ENCODE results near the gene JRKL. TPM values are rescaled to one million over a fixed set of nuclear protein-coding genes. Genes with fewer than 3 reads are reported as not detected.

The JRKL gene
- polyA plus RNA-seq (ENCODE audit: insufficient read length in 3 of 3): 10 to 100 TPM; 22.0 to 26.9 (median 22.0) TPM
- long read RNA-seq, donor 1, partial matches to known transcripts: 0 of 1 reads
- long read RNA-seq, donor 1, other reads (novel, unspliced or antisense): 0 of 1 reads
- long read RNA-seq, donor 2, partial matches to known transcripts: 0 of 2 reads
- long read RNA-seq, donor 2, other reads (novel, unspliced or antisense): 0 of 2 reads
- long read RNA-seq, donor 3, transcript JRKL-201 (2 exons, 2,855 nt): major isoform, 6 of 37 reads
- long read RNA-seq, donor 3, partial matches to known transcripts: 31 of 37 reads
- long read RNA-seq, donor 3, other reads (novel, unspliced or antisense): 0 of 37 reads
- long read RNA-seq, donor 4, partial matches to known transcripts: 0 of 2 reads
- long read RNA-seq, donor 4, other reads (novel, unspliced or antisense): 0 of 2 reads
- long read RNA-seq, donor 5: 0 reads
- long read RNA-seq, donor 6, partial matches to known transcripts: 0 of 1 reads
- long read RNA-seq, donor 6, other reads (novel, unspliced or antisense): 0 of 1 reads
- long read RNA-seq, donor 7: 0 reads
- long read RNA-seq, donor 8: 0 reads
- long read RNA-seq, donor 9, partial matches to known transcripts: 0 of 2 reads
- long read RNA-seq, donor 9, other reads (novel, unspliced or antisense): 0 of 2 reads
- long read RNA-seq, donor 10, partial matches to known transcripts: 0 of 1 reads
- long read RNA-seq, donor 10, other reads (novel, unspliced or antisense): 0 of 1 reads
- long read RNA-seq, donor 11: 0 reads
- long read RNA-seq, donor 12, partial matches to known transcripts: 0 of 3 reads
- long read RNA-seq, donor 12, other reads (novel, unspliced or antisense): 0 of 3 reads
- long read RNA-seq, donor 13, partial matches to known transcripts: 0 of 1 reads
- long read RNA-seq, donor 13, other reads (novel, unspliced or antisense): 0 of 1 reads
- long read RNA-seq, donor 14: 0 reads
- long read RNA-seq, donor 15, partial matches to known transcripts: 0 of 3 reads
- long read RNA-seq, donor 15, other reads (novel, unspliced or antisense): 0 of 3 reads
- long read RNA-seq, donor 16, partial matches to known transcripts: 7 of 9 reads
- long read RNA-seq, donor 16, other reads (novel, unspliced or antisense): 0 of 9 reads

DNA sequence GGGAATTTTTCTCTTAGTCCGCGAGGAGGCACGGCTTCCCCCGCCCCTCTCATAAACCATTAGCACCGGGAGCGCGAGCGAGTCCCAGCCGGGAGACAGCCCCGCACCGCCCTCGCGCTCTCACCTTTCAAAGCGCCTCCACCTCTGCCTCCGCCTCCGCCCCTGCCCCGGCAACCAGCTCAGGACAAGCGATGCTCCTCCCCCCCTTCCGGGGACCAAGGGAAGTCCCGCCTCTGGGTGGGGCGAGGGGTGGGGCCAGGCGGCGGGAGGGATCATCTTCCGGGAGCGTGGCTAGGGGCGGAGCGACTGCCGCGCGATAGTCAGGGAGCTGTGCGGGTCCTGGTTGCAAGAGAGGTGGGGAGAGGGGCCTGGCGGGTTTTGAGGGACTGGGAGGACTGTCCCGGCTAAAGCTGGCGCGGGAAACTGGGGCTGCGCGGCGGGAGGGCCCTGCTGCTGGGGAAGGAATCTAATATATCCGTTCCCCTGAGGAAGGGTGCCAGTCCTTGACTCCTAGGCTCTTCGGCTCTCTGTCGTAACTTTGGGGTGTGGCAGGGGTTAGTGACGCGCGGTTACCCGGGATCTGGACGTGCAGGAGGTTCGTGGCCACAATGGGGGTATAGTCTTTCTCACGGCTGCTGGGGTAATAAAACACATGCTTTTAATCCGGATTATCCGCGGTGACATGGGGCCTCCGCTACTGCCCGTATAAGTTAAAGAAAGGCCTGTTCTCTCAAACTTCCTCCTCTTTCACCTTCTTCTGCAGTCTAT lies at the start of gene JRKL, which contains the start of gene CCDC82:
Gene JRKL, plus strand, starts transcription at position 294 of the 768 bp plus-strand sequence. CDS start 637 bp downstream, outside the sequence.
Gene CCDC82, minus strand, starts transcription at position 193 of the 768 bp plus-strand sequence. CDS start 5,165 bp downstream, outside the sequence.
- peak; percentile 97 for DNase-seq

DNA sequence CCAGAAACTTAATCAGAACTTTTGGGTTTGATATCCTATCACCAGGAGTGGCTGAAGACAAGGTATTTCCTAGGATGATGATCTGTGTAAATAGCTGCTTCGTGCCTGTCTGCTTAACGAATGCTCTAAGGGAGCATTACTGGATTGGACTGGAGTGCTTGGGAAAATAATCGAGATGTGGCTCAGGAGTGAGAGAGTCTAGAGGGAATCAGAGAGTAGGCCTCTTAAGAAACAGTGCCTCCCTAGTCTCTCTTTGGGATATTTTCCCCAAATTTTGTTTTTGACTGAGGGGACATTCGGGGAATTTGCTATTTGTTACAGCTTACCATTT lies 49.3 kb upstream of the JRKL start:
- DNase-seq: no peak

DNA sequence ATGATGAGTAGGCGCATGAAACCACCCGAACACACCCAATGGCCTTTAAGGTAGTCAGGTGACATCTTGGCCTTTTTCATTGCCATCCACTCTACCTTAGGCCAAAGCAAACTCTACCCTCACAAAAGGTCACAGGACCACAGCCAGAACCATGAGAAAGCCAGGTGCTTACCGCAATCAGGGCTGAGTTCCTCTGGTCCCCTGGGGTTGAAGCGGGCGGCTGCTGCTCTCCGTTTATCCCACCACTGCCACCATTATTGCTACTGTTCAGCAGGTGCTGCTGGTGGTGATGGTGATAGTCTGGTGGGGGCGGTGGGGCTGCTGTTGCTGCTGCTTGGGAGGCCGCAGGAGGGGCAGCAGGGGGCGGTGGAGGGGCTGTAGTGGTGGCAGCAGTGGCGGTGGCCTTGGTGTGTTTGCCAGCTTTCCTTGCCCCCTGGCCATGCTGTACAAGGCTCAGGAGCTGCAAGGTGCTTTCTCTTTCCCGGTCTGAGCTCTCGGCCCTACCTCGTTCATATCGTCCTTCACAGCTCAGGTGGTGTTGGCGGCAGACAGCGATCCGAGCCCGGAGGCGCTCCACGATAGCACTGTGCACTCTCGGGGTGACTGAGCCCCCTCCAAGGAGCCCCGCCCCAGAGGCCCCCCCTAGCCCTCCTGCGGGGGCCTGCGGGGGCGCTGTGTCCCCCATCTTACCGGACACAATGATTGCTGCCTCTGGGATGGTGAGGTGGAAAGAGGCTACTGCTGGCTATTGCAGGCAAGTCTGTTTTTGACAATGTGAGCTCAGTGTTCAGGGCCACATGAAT lies 48.4 kb upstream of the JRKL start:
- no peak for DNase-seq

DNA sequence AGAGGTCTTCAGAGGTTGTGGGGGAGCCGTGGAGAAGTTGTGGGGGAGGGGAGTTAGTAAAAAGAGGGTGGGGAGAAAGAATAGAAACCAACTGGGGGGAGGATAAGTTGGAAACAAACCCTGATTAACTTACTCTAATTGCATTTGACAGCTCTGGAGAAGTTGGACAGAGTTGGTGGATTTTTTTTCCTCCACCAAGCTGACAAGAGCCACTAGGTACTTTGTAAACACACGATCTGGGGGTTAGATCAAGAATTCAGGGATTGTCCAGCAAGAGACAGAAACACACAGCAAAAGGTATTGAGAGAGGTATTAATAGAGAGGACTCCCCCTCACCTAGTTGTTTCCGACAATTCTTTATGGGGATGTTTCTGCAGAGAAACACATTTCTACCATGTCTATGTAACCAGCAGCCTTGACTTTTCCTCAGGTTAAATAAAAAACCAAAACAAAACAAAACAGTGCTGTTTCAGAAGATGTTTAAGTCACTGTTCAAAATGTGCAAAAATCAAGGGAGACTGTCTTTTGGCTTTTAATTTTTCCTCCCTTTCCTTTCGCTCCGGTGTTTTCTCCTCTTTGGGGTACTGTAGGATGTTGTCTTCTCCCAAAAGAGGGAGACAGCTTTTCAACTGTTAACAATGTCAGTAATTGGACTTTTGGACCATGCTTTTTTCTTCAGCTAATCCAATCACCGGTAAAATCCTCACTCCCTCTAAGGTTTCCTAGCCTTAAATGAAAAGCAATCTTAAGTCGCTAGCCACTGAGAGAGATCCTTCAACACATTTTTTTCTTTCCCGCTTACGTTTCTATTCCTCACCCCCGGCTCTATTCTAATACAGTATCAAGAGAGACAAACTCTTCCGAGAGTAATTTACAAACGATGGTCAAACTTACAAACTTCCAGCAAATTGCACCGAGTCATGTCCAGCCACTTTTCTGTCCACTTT lies 47.5 kb upstream of the JRKL start:
- no peak for DNase-seq

DNA sequence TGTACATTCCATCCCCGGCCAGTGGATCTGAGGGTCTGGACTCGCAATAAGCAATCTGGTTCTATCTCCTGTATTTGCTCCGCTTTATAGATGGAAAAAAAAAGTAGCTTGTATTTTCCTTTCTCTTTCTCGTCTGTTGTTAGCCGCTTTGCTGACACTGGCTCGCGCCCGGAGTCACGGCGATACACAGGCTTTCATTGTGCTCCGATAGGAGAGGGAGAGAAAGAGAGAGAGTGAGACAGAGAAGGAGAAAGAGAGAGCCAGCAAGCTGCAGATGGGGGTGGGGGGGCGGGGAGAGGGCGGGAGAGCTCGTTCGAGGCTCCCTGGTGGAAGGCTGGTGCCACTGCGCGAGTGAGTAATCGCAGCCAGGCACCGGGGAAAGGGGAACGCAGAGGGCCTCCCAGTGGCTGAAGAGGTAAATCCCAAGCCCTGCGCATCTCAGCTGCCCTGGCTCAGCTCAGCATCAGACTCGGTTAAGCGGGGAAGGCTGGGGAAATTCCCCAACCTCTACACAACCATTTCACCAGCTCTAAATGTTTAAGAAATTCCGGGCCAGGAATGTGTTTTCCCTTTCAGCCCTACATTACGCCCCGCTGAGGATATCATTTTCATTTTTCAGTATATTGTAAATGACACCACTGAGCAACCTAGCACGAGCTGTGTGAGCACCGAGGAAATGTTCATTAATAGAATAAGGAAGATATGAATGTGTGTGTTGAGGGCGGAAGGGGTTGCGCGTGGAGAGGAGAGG lies 46.7 kb upstream of the JRKL start, which contains the start of gene MAML2:
Gene MAML2, minus strand, starts transcription at position 235 of the 751 bp plus-strand sequence. CDS start 1,300 bp downstream, outside the sequence.
- peak; percentile 92 for DNase-seq

DNA sequence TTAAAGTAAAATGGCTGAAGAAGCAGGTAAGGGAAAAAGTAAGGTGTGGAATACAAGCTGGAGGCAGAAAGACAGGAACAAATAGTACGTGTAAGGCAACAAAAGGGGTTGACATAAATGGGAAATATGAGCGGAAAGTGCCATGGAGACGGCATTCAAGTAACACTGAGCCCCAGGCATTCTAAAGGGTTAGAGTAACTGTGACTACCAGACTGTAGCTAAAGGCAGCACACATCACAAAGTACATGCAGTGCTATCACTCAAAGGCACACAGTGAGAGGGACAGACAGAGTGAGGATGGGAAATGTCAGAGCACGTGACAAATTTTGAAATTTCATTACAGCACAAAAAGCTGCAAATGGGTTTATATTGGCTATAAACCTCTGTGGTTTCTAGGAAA lies 33.0 kb upstream of the JRKL start:
- DNase-seq: no peak

DNA sequence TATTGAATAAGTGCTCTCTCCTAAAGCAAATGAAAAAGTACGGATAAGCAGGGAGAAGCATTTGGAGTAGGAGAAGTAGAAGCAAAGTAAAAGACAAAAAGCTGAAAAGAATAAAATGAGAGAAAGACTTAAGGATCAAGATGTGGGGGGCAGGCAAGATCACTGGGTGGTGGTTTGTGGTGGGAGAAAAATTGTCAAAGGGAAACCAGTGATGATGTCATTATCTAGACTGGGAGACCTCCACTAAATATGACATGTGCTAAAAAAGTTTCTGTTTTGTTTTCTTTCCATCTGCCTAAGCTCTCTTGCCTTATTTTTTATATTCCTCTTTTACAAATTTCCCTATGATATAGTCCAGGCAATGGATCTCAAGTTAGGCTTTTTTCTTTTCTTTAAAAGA lies 32.0 kb upstream of the JRKL start:
- DNase-seq: no peak

DNA sequence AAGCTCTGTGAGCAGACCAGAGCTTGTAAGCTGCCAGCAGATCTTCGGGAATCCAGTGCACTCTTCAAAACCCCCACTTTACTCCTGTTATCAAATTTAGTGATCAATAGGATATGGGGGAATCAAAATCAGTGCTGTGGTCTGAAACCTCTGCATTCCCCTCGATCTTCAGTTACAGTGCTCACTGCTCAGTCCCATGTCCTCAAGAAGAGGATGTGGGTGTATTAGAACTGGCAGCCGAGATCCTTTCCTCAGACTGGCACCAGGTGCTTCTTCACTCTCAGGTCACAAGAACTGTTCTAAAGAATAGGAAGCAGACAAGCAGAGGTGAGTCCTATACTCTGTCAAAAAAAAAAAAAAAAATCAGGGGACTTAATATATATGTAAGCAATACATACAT lies 31.5 kb upstream of the JRKL start:
- no peak for DNase-seq

DNA sequence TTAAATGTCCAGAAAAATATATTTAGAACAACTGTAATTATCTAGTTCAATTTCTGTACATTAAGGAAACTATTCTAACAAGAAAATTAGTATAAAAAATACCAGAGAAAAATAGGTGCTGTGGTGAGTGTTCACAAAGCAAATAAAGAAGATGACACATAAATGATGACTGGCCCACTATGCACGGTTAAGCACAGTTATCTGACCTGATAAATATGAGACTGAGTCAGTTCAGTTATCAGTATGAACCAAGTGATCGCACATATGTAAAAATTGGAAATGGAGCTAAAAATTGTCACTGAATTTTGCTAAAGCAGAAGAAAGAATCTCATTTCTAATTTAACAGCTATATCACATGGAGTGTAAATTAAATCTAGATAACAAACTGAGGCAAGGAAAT lies 28.0 kb upstream of the JRKL start:
- DNase-seq: no peak

DNA sequence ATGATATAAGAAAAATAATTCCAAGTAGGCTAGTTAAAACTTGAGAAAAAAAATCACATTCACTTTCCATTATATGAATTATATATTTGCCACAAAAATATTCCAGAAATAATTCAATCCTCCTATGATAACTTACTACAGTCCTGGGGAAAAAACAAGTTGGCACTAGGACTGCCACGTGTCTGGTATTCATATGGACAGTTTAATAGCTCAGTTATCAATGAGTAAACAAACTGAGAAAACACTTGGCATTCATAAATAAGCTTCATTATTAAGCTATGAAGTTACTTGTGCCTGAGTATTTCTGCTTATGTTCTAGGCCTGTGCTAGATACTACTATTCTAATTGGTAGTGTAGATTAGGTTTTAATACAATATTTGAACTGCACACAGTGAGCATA lies 24.3 kb upstream of the JRKL start:
- DNase-seq: no peak

DNA sequence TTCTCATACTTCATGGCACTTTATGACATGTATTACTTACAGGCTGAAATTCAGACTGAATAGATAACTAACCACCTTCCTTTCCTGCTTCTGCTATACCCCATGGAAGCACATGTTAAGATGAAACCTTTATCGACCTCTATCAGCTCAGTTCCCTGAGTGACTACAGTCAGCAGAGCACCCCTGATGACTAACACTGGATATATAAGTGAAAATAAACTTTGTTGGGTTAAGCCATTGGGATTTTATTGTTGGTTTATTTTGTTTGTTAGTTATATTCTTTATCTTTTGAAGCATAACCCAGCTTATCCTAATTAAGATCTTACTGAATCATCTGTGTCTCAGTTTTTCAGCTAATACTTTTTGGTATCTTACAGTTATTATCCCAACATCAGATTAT lies 23.8 kb upstream of the JRKL start:
- DNase-seq: no peak

DNA sequence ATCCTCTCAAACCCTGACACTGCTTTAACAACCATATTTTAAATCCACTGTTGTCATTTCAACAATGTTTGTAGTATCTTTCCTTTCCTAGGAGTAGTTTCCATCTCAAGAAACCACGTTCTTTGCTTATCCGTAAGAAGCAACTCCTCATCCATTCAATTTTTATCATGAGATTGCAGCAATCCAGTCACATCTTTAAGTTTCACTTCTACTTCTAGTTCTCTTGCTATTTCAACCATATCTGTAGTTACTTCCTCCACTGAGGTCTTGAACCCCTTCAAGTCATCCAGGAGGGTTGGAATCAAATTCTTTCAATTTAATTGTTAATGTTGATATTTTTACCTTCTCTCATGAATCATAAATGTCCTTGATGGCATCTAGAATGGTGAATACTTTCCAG lies 22.5 kb upstream of the JRKL start:
- no peak for DNase-seq

DNA sequence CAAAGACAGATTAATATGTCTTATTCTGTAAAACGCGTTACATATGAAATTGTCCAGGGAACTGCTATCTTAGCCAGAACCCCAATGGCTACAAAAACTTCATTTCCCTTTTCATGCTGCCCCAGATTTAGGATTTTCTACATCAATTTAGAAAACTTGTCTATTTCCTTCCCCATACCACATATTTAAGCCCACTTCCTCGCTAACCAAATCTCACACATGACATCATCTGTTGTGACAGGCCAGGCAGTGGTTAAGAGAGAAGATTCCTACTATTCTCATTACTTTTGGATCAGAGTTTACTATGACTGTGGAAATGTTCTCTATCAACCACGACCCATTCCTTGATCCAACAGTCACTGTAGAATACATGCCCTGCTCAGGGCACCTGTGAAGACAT lies 16.0 kb upstream of the JRKL start:
- DNase-seq: no peak

DNA sequence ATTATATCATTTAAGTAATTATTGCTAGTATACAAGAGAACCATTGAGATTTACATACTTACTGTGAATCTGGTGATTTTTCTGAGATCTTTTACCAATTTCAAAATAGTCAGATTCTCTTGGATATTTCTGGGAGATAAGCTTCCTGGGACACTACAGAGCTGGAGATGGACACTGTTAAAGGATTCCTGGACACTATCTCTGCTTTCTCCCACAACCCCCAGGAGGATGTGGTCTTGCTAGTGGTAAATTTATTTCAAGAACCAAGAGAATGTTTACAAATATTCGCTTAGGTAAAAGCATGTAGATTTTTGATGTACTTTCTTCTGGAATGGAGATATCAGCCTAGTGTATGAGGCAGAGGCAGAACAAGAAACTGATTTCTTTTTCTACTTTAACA lies 13.0 kb upstream of the JRKL start:
- no peak for DNase-seq

DNA sequence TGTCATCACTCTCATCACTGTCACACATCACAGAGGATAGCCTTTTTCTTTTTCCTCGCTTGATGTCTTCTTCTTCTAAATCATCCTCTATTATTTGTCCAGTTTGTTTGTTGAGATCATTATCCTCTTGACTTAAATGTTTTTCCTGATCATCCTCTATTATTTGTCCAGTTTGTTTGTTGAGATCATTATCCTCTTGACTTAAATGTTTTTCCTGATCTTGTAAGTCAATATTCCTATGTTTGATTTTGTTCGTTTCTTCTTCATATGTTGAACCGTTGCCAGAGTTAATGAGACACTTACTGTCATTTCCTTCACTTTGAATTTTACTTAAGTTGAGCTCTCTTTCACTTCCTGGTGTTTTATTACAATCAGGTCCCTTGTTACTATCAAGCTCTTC lies 5.7 kb upstream of the JRKL start:
- no peak for DNase-seq

DNA sequence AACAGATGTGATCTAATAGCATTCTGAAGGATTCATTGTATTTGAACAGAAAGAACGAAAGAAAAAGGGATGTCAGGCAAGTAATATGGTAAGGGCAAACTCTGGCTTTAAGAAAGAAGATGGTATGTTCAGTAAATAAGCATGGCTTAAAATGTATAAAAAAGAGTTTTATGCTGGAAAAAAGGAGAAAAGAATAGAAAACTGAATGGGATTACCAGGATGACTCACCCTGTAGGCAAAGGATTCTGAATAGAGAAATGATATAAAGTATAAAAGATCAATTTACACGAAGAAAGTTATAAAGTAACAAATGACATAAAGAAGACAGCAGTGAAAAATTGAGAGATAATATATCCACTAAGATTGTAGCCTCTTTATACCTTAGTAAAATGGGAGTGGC lies 4.6 kb upstream of the JRKL start:
- no peak for DNase-seq

DNA sequence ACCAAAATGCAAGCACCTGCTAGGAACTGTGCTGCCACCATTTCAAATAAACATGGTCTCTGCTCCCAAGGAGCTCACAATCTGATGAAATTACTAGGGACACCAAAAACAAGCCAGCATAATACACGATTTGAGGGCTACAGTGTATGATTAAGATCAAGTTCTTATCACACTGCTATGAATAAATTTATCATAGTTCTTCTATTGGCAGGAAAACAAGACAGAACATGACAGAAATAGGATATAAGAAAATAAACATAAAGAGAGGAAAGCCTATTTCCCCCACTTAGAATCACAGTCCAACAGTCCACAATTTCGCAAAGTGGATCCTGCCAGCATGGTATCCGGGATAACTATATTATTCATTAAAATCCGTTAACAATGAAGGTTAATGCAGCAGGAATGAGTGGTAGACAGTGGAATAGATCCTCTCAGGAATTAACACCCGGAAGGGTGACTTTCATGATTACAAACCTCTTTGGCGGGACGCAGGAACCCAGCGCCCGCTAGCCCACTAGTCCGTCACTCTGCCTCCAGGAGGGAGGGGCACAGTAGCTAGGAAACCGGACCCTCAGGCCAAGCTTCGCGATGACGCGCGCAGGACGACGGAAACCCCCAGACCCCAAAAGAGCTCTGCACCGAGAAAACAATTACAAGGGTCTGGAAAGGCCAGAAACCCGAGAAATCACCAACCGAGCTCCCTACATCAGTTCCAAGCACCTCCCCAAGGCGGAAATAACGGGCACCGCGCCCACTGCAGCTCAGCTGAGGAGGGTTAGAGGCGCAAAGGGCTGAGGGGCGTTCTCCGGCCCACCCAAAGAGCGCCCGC lies 708 bp upstream of the JRKL start:
- peak; percentile 85 for DNase-seq

DNA sequence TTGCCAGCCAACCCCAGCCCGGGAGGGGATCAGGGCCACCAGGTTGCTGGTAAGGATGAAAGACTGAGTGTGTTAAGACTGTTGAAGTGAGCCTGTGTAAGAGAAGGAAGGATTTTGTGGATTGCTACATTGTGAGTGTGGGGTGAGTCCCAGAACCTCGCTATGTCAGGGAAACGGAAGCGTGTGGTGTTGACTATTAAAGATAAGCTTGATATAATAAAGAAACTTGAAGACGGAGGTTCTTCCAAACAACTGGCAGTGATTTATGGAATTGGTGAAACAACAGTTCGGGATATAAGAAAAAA lies 627 bp downstream of the JRKL start:
- no peak for DNase-seq
